ENCODE measurements around the gene MFSD6L.

The MFSD6L gene

DNA sequence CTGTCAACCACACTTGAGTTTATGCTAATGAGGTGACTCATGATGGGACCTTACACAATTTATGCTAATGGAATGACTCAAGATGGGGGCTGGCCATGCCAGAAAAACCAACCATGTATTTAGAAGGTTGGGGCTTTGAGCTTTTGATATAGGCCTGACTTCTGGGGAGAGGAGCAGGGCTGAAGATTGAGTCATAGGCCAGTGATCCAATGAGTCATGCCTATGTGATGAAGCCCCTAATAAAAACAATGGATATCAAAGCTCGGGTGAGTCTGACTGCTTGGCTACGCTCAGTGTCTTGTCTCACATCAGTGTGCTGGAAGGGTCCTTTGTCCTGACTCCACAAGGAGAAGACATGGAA, 7.3 kb downstream of the MFSD6L start:
- no peak for ATAC-seq (ENCODE audit: low read depth)
- Mint-ChIP-seq H3K4me1 (peaks cover 11% of the 10 kb centered on the region), H3K36me3 (no peaks in the 10 kb centered on the region), H3K27me3 (peaks cover 2% of the 10 kb centered on the region), H3K9me3 (no peaks in the 10 kb centered on the region), H3K4me3 (no peak overlapping the region), H3K27ac (no peak overlapping the region)
- DNase-seq (ENCODE audit: low spot score in 2 of 2) = no peak

- Mint-ChIP-seq H3K4me1 (peaks cover 11% of the 10 kb centered on the region), H3K9me3 (no peaks in the 10 kb centered on the region), H3K36me3 (no peaks in the 10 kb centered on the region), H3K27ac (no peak overlapping the region), H3K4me3 (no peak overlapping the region), H3K27me3 (peaks cover 2% of the 10 kb centered on the region)
- DNase-seq (ENCODE audit: low spot score in 2 of 2) (no peak), ATAC-seq (ENCODE audit: low read depth) (no peak)
These were observed 7.8 kb downstream of the MFSD6L start for GRCh38 chr17:8791248-8791909.

GRCh38 chr17:8789743-8790142, 9.4 kb downstream of the MFSD6L start:
- Mint-ChIP-seq H3K9me3 (no peaks in the 10 kb centered on the region), H3K27ac (no peak overlapping the region), H3K4me3 (no peak overlapping the region), H3K36me3 (no peaks in the 10 kb centered on the region), H3K27me3 (peaks cover 2% of the 10 kb centered on the region), H3K4me1 (peaks cover 10% of the 10 kb centered on the region)
- ATAC-seq (ENCODE audit: low read depth) = no peak
- no peak for DNase-seq (ENCODE audit: low spot score in 2 of 2)

GRCh38 chr17:8788998-8789397, 10.2 kb downstream of the MFSD6L start:
- Mint-ChIP-seq H3K4me1 (peaks cover 5% of the 10 kb centered on the region), H3K36me3 (no peaks in the 10 kb centered on the region), H3K9me3 (no peaks in the 10 kb centered on the region), H3K4me3 (no peak overlapping the region), H3K27me3 (peaks cover 2% of the 10 kb centered on the region), H3K27ac (no peak overlapping the region)
- no peak for ATAC-seq (ENCODE audit: low read depth)
- no peak for DNase-seq (ENCODE audit: low spot score in 2 of 2)

DNA sequence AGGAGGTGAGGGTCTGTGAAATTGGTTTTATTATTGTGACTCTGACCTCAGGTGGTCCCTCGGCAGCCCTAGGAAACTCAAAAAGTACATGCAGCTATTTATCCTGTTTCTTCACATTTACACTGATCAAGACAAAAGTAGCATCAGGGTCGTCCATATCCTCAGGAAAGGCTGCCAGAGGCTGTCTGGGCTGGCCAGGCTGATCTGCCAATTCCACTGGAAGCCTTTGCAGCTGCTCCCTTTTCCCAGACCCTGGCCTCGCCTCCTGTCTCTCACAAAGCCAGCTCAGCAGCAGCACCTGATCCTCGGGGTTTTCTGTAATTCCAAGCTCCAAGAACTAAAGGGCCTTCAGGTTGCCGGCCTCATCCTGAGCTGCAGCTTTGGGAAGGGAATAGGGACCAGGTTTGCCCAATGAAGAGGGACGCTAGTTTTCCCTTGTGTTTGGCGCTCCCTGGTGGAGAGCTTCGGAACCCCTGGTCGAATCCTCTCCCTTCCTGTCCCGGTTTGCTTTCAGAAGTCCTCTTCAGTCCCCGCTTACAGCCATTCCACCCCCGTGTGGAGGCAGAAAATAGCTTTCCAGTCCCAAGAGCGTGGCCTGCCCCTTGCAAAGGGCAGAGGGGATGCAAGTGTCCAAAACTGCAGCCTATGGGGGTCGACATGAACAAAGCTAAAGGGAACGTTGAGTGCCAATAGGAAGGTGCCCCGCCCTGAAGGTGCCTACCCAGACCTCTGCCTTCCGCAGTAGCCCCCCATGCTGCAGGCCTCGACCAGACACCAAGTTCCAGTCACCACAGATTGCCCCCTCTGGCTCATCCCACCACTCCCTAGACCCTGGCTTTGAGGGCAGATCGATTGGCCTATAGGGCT, 13.4 kb downstream of the MFSD6L start:
- peak; percentile 37 for ATAC-seq (ENCODE audit: low read depth)
- no peaks in the 10 kb centered on the region for H3K4me1 Mint-ChIP-seq
- peak; percentile 53 to 71 for DNase-seq (ENCODE audit: low spot score in 2 of 2)

GRCh38 chr17:8782176-8782575, 17.0 kb downstream of the MFSD6L start:
- DNase-seq (ENCODE audit: low spot score in 2 of 2) (no peak), ATAC-seq (ENCODE audit: low read depth) (no peak)
- peaks cover 4% of the 10 kb centered on the region for H3K27me3 Mint-ChIP-seq
- H3K4me1 Mint-ChIP-seq = no peaks in the 10 kb centered on the region
- no peaks in the 10 kb centered on the region for H3K9me3 Mint-ChIP-seq
- H3K27ac Mint-ChIP-seq = no peak overlapping the region
- no peak overlapping the region for H3K4me3 Mint-ChIP-seq
- H3K36me3 Mint-ChIP-seq = no peaks in the 10 kb centered on the region

More for the DNA sequence above, 13.4 kb downstream of the MFSD6L start:
- Mint-ChIP-seq H3K4me3 (no peak overlapping the region), H3K36me3 (no peaks in the 10 kb centered on the region), H3K27ac (no peak overlapping the region), H3K9me3 (no peaks in the 10 kb centered on the region), H3K27me3 (peaks cover 2% of the 10 kb centered on the region)

DNA sequence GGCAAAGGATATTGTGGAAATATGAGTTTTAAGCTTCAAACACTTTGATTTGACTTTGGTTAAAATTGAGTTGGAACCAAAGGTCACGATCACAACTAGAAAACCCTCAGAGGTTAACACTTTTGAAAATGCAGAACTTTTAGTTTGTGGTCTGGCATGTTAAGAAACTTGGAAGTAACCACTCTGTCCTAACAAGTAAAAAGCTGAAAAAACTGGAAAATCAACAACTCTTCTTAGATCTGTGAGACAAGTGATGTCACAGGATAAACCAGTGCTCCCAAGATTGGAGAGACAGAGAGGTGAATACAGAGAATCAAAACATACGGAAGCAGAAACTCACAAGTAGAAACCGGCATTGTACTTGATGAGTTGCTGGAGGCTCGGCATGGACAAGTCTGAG, 17.4 kb downstream of the MFSD6L start:
- Mint-ChIP-seq H3K4me3 (no peak overlapping the region), H3K4me1 (no peaks in the 10 kb centered on the region), H3K27ac (no peak overlapping the region), H3K9me3 (no peaks in the 10 kb centered on the region), H3K36me3 (no peaks in the 10 kb centered on the region), H3K27me3 (peaks cover 7% of the 10 kb centered on the region)
- no peak for DNase-seq (ENCODE audit: low spot score in 2 of 2)
- no peak for ATAC-seq (ENCODE audit: low read depth)

GRCh38 chr17:8776881-8777280, 22.3 kb downstream of the MFSD6L start:
- Mint-ChIP-seq H3K27ac (no peak overlapping the region), H3K9me3 (peaks cover 6% of the 10 kb centered on the region), H3K36me3 (peaks cover 8% of the 10 kb centered on the region), H3K4me3 (no peak overlapping the region), H3K27me3 (peaks cover 20% of the 10 kb centered on the region), H3K4me1 (no peaks in the 10 kb centered on the region)
- no peak for DNase-seq (ENCODE audit: low spot score in 2 of 2)
- ATAC-seq (ENCODE audit: low read depth) = no peak

DNA sequence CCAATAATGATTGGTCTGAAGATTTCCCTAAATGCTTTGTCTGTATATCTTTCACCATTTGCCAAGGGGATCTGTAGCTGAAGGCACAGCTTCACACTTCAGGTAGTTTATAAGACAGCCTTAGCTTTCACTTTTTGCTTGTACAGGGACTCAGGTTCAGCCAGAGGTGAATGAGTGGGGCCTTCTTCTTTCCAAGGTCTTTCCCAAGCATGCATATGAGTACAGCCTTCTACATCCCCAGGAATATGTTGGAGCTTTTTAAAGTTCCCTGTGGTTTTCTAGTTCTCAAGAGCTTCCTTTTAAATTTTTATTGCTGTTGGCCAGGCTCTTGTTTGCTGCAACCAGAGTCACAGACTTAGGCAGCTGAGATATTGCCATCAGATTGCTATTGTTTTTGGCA, 22.9 kb downstream of the MFSD6L start:
- ATAC-seq (ENCODE audit: low read depth) = no peak
- no peak for DNase-seq (ENCODE audit: low spot score in 2 of 2)
- Mint-ChIP-seq H3K9me3 (peaks cover 6% of the 10 kb centered on the region), H3K36me3 (peaks cover 8% of the 10 kb centered on the region), H3K4me1 (no peaks in the 10 kb centered on the region), H3K4me3 (no peak overlapping the region), H3K27me3 (peaks cover 20% of the 10 kb centered on the region), H3K27ac (no peak overlapping the region)

DNA sequence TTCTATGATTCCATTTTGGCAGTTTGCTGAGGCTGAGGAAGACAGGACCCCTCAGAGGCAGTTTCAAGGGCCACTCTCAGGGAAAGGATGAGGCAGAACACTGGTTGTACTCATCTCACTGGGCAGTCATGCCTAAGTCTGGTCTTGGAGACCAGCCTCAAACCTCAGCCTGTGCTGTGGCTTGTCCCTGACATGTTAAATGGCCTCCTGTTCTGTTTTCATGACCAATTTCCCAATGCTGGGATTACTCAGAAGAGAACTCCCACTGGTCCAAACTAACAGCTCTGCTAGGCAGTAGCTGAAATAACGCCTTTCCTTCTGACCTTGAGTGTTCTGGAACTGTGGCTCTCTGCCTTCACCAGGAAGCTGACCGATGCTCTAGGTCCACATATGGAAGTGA, 32.4 kb downstream of the MFSD6L start:
- Mint-ChIP-seq H3K27ac (no peak overlapping the region), H3K36me3 (no peaks in the 10 kb centered on the region), H3K27me3 (peaks cover 8% of the 10 kb centered on the region), H3K4me1 (peaks cover 4% of the 10 kb centered on the region), H3K9me3 (peaks cover 2% of the 10 kb centered on the region), H3K4me3 (no peak overlapping the region)
- DNase-seq (ENCODE audit: low spot score in 2 of 2) = no peak
- ATAC-seq (ENCODE audit: low read depth) = no peak

GRCh38 chr17:8762012-8762411, 37.2 kb downstream of the MFSD6L start:
- DNase-seq (ENCODE audit: low spot score in 2 of 2) (no peak), ATAC-seq (ENCODE audit: low read depth) (no peak)
- Mint-ChIP-seq H3K4me3 (no peak overlapping the region), H3K27ac (no peak overlapping the region), H3K9me3 (peaks cover 2% of the 10 kb centered on the region), H3K4me1 (peaks cover 4% of the 10 kb centered on the region), H3K36me3 (no peaks in the 10 kb centered on the region), H3K27me3 (peaks cover 10% of the 10 kb centered on the region)

- H3K27ac Mint-ChIP-seq = no peak within 1 kb of the TSS
- no peaks in the 10 kb centered on the region for H3K4me1 Mint-ChIP-seq
- H3K27me3 Mint-ChIP-seq = peaks cover 21% of the 10 kb centered on the region
- H3K4me3 Mint-ChIP-seq = no peak within 1 kb of the TSS
- peaks cover 1% of the 10 kb centered on the region for H3K36me3 Mint-ChIP-seq
- H3K9me3 Mint-ChIP-seq = peaks cover 2% of the 10 kb centered on the region
- DNase-seq (ENCODE audit: low spot score in 2 of 2) (no peak), ATAC-seq (ENCODE audit: low read depth) (no peak)
These were observed 41.0 kb downstream of the MFSD6L start, which contains the start of gene SPDYE4 for GRCh38 chr17:8758137-8758596. Gene SPDYE4, minus strand, starts transcription at chr17:8758546. Its CDS starts 164 bp downstream, at chr17:8758382.

DNA sequence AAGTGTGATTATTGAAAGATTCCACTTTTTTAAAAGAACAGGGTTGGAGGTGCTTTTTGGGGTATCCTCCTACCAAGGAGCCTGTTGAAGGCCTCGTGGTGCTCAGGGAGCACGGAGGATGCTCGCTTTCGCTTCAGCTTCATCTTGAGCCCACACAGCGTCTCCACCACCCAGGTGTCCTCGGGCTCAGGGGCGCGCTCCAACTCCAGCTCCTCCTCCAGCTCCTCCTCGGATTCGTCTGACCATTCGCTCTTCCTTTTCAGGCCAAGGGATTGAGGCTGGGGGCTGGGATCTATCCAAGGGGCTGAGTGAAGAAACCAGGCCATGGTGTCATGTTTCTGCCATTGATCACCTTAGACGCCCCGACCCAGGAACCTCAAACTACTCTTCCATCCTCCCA, 42.0 kb downstream of the MFSD6L start:
- H3K27me3 Mint-ChIP-seq = peaks cover 21% of the 10 kb centered on the region
- H3K9me3 Mint-ChIP-seq = peaks cover 2% of the 10 kb centered on the region
- H3K27ac Mint-ChIP-seq = no peak overlapping the region
- no peak overlapping the region for H3K4me3 Mint-ChIP-seq
- ATAC-seq (ENCODE audit: low read depth) (no peak), DNase-seq (ENCODE audit: low spot score in 2 of 2) (peak in 1 of 2 donors; percentile 5)
- no peaks in the 10 kb centered on the region for H3K4me1 Mint-ChIP-seq
- peaks cover 1% of the 10 kb centered on the region for H3K36me3 Mint-ChIP-seq

GRCh38 chr17:8755590-8756255, 43.4 kb downstream of the MFSD6L start:
- H3K4me1 Mint-ChIP-seq = no peaks in the 10 kb centered on the region
- no peak overlapping the region for H3K4me3 Mint-ChIP-seq
- H3K27ac Mint-ChIP-seq = no peak overlapping the region
- DNase-seq (ENCODE audit: low spot score in 2 of 2) = no peak
- peaks cover 21% of the 10 kb centered on the region for H3K27me3 Mint-ChIP-seq
- no peaks in the 10 kb centered on the region for H3K9me3 Mint-ChIP-seq
- H3K36me3 Mint-ChIP-seq = peaks cover 1% of the 10 kb centered on the region
- no peak for ATAC-seq (ENCODE audit: low read depth)

All from memory B cell (primary cell).